C1 segment of cervical spinal cord (tissue), 14 donors: ENCODE measurements around the gene HDAC4.

ENCODE experiments used
- DNase-seq, 14 donors: peaks; one replicate each; lab custom pipeline; 2025; lab: John Stamatoyannopoulos, UW

The HDAC4 gene

DNA sequence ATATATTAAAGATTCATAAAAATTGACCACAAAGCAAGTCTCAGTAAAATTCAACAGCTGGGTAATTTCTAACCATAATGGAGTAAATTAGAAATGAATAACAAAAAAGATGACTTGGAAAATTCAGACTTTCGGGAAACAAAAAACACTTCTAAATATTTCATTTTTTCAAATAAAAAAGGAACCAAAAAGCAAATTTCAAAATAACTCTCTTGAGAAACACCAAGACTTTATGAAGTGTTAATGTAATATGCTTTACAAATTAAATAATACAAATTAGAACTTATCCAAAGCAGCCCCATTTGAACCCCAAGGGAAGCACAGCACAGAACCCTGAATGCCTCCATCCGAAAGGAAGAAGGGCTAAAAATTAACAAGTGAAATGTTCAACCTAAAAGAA is 175.9 kb downstream of the HDAC4 start:
- DNase-seq = no peak

DNA sequence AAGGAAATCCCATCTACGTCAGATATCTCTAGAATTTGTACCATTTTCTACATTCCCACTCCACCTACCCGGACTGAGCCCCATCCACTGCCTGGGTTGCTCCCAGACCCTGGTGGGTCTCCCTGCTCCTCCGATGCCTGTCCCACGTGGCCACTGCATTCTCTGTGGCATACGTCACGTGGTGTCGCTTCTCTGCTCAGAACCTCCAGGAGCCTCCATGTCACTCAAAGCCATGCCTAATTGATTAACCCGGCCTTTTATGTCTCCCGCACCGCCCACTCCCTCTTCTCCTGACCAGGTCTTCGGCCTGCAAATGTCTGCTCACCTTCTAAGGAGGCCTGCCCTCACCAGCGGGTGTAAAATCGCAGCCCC is 176.6 kb downstream of the HDAC4 start:
- DNase-seq = no peak

DNA sequence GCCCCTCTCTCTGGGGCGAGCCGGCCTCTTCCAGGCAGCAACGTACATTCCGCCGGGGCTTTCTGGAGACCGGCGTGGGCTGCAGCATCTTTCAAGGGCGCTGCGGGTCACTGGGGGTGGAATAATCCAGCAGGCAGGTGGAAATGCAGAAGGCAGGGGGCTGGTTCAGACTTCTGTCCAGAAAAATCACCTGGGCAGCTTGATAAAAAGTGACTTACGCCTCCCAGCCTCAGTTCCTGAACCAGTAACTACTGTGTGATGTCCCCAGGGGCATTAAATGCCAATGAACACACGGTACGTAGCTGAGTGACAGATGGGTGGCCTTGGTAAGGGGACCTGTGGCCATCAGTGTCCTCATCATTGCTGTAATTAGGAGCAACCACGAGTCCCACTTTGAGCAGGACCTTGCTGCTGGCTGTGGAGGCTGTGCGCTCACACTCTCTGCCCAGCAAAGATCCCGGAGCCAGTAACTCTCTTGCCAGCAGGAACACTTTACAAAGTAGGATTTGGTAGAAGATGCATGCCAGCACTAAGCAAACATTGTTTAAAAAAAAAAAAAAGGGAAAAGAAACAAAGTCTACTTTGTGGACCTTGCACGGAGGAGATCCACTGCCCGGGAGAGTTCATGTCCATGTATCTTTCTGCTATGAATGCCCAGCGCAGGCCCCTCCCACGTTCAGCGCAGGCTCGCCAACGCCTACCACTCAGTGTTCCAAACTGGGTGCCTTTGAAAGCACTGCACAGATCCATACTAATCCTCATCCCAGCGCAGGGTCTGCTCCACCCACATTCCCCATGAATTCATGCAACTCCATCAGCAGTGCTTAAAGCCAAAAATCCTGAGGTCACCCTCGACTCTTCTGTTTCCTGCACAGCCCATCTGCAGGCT is 177.3 kb downstream of the HDAC4 start:
- DNase-seq = peak in 8 of 14 donors; percentile 42 to 71 (median 60)

DNA sequence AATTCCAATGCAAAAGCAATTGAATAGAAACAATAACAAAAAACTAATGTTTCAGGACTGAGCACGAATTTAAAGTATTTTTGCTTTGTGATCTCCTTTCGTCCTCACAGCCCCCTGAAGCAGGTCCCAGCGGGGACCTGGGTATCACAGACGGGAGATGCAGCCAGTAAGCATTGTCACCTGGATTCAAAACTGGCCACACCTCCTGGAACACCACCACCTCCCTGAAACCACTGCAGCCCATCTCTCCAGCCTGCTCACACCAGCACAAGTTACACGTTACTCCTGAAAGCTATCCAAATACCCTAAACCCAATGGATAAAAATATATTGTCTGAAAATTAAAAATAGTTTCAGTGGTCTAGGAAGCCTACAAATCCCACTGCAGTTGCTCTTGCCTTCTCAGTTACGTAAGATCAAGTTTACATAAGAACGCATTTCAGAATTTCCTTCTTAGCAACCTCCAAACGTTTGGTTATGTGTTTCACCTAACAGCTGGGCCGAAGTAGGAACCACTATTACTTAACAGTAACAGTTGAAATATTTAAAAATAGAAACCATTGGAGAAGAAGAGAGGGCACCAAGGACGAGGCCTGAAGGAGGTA is 178.0 kb downstream of the HDAC4 start:
- DNase-seq = no peak

DNA sequence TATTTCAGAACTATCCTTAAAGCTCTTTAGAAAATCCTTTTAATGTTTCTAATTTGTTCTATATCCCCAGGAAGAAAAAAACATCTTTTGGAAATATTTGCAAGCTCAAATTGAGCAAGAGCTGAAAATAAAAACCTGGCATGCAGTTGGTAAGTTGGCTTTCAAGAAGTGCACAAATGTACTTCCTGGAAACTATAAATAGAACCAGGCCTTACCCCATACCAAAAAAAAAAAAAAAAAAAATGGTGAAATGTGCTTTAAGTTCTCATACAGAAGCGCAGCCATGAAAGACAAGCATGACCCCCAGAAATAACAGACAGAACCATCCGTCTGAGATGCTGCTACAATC is 178.5 kb downstream of the HDAC4 start:
- DNase-seq = peak in 1 of 14 donors; percentile 87

DNA sequence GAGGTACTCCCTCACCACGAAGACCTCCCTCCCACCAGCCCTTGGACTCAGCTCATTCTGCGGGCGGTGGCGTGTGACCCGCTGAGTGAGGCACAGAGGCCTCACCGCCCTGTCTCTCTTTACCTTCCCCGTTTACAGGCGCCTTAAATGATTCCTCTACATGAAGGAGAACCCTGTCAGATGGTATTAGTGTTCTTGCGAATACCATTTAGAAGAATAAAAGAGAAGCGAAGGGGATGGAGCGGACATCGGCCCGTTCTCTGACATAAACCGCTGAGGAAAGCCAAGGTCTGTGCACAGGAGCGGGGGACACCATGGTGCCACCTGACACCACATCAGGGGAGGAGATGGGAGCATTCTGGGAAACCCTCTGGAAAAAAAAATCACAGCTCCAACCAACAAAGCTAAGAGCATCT is 179.8 kb downstream of the HDAC4 start:
- no peak for DNase-seq

DNA sequence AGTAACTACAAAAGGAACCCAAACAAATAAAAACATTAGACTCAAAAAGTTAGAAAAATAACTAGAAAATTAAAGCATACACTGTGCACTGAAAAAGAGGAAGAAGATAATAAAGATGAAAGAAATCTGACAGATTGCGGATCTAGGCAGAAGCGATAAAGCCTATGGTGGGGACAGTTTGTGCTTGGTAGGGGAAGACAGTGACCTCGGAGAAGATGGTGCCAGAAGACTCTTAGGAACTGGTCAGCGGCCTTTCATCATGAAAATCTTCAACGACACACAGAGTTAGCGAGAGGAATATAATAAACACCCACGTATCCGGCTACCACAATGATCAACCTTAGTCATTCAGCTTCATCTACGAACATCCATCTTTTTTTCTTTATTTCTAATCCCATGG is 180.5 kb downstream of the HDAC4 start:
- no peak for DNase-seq

DNA sequence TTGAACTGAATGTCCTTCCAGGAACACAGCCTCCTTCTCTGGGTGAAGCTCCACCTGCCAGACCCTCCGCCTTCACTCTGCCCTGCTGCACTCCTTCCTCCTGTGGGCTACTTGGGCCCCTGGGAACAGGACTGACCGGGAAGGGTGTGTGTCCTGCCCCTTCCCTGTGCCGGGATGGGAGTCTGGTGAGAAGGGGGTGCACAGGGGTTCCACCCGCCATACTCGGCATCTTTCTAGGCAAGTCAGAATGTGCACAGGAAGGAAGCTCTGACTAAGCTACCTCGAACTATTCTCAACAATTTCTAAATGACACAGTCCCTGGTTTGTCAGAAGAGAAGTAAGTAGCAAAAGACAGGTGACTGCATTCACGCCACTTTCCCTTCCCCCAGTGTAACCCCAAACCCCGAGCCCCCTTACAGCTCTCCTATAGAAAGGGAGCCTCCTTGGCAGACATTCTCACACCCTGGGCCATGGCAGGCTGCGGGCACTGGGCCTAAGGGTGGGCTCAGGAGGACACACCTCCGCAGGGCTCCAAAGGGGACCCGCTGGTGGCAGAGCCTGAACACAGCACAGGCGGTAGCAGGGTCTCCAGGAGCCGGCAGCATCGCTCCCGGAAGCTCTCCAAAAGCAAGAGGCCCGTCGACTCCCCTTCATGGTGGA is 184.1 kb downstream of the HDAC4 start:
- DNase-seq = no peak

DNA sequence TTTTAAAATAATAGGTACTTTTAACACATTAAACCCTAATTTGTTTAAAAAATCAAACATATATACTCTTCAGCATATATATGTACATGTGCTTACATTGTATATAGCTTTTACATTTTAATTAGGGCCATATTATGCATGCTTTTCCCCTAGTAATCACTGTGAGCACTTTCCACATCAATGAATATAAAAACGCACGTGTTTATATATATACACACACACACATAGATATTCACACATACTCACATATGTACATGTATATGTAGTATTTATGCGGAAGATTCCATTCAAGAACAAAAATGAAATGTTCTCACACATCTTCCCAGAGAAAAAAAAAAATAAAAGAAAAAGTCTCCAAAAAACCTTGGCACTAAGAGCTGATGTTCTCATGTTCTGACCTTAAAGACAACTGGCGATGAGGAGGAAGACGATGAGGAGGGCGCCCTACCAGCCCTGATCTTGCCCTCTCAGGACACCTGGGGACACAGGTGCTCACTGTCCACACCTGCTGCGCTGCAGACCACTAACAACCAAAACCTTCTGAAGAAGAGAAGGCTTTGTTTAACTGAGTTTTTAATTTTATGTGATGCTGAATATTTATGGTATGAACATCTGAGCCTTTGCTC is 184.7 kb downstream of the HDAC4 start:
- no peak for DNase-seq

DNA sequence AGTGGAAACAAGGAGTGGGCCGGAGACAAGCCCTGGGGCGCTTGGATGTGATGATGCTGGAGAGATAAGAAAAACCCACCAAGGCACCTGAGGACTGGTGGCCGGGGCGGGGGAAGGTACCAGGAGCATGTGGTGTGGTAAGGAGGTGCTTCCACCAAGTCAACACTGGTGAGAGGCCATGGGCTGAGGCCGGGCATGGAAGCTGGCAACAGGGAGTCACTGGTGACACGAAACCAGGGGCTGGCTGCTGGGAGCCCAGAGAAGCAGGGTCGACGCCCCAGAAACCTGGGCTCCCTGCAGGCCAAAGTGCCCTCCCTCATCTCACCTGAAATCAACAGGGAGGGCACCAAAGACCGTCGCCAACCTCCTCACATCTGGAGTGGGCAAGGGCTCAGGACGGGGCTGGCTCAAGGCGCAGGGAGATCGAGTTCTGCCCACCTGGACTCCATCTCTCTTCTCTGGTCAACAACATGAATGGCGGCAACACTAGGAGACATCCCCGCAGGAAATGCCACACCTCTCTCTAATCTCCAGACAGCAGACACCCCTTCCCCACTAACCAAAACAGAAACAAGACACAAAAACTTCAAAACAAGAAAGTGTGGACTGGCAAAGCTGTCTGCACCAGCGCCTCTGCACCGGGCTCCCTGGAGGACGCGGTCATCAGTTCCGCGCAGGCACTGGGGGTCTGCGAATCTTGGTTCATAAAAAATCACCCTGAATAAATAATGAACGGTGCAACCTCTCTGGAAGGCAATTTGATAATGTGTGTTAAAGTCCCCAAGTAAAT is 185.5 kb downstream of the HDAC4 start:
- no peak for DNase-seq

DNA sequence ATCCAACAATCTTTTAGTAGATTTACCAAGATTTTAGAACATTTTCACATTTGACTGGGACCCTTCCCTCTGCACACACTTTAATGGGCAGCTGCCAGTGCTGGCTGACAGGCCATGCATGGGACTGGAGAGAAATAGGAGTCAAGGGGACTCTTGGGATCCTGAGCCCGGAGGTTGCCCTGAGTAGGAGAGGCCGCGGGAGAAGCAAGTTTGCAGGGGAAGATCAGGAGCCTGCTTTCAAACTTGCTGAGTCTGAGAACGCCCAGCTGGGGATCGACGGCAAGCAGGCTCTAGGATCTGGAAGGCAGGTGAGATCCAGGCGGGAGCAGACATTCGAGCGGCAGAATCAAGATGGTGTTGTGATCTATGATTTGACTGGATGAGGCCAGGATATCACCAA is 186.1 kb downstream of the HDAC4 start:
- DNase-seq = no peak

DNA sequence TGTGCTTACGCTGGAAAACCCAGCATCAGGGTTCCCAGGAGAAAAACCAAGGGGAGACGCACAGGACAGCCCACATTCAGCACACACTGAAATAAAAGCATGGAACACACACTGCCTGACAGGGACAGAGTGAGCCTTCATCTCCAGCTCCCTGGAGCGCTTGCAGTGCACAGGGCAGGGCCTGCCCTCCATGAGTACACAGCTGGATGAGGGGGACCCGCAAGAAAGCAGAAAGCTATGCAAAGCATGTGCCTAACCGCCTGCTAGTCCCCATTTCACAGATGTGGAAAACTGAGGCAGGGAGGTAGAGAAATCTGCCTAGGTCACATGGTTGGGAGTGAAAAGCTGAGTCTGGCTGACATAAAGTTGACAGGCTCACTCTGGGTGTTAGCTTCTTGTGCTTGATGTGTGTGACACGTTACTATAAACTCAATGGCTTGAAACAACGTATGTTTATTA is 187.1 kb downstream of the HDAC4 start:
- DNase-seq = no peak

DNA sequence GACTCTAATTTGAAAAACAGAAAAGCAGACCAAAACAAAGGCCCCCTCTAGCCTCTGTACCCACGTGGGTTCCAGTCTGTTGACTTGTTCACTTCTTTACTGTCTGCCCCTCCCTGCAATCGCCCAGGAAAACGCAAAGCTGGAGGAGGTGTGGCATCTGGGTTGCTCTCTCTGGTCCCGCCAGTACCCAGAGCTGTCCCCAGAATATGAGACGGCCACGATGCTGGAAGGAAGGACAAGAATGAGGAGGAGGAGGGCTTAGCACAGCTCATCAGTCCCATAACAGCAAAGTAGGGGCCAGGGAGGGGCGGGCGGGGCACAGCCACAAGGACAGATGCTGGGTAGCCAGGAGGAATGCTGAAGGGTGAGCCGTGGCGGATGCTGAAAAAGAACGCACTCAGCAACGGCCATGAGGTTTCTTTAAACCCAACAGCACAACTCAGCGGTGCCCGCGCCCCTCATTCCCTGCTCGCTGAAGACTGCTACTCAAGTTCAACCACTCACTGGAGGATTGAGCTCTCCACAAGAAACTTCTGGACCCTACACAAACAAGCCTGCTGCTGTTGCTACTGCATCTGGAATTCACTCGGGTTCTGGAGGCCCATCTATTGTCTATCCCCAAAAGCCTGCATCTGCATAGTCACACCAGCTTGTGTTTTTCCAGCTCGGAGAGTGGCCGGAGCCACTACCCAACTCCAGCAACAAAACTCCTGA is 187.7 kb downstream of the HDAC4 start:
- no peak for DNase-seq

DNA sequence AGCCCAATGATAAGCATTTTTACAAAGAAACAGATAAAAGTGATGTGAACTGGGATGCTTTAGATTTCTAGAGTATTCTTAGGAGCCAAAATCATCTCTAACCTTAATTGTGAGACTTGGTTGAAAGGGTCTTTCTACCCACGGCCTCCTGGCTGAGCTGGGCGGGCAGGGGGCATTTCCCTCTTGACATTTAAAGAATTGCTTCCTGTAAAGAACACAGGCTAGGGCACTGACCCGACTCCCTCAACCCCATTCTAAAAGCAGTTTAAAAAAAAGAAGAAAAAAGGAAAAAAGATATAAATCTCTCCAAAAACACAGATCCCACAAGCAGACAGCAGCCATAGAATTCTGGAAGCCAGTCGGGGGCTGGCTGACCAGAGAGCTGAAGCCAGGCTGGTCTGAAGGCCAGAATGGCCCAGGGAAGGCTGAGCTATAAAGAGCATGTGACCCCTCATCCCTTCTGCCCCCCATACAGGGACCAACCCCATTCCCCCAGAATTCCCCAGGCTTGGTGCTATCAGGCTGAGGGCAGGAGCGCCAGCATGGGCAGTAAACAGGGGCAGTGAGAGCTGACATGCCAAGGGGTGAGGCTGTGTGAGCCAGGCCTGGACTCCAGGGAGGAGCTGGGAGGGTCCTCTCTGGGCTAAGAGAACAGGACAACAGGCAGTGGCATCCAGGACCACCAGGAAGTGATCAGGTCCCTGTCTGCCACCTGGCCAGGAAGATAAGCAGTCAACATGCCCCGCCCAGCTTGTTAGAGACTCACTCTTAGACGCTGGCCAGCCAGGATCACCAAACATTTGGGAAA is 188.5 kb downstream of the HDAC4 start:
- no peak for DNase-seq

DNA sequence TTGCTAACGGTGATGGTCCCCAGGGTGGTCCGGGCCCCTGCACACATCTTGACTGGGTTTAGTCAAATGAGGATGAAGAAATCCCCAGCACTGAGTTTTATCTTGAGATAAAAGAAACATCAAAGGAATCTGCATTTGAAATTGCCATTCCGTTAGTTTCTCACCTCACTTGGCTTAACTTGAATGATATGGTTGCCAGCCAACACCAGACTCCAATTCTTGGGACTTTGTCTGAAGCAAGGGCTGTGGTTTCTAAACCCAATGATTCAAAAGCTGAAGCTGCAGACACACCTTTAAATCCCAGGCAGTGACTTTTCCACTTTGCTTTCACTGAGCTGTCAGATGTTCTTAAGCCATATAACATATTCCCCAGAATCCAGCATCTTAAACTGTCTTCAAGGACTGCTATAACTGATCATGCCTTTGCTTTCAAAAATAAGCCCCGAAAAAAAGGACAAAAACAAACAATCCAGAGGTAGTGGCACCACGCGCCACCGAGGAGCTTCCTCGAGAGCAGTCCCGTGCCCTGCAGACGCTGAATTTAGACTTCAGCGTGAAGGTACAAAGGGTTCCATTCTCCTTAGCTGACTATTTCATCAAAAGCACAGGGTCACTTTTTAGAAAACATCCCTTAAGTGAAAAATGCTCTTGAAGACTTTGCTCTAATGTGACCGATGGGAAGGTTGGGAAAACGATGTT is 189.3 kb downstream of the HDAC4 start:
- no peak for DNase-seq

DNA sequence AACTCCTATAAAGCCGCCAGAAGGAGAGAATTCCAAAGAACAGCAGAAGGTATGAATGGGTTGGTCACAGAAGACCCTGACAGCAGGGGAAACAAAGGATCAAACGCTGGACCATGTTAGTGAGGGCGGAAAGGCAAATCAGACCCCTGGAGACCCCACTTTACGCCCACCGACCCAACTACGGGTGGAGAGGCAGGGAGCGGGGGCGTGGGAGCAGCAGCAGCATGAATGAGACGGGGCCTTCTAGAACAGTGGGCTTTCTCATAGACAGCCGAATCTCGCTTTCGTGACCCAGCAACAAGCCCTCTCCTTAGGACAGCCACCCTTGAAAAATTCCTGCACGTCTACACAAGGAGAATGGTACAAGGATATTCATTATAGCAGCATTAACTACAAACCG is 191.0 kb downstream of the HDAC4 start:
- no peak for DNase-seq

DNA sequence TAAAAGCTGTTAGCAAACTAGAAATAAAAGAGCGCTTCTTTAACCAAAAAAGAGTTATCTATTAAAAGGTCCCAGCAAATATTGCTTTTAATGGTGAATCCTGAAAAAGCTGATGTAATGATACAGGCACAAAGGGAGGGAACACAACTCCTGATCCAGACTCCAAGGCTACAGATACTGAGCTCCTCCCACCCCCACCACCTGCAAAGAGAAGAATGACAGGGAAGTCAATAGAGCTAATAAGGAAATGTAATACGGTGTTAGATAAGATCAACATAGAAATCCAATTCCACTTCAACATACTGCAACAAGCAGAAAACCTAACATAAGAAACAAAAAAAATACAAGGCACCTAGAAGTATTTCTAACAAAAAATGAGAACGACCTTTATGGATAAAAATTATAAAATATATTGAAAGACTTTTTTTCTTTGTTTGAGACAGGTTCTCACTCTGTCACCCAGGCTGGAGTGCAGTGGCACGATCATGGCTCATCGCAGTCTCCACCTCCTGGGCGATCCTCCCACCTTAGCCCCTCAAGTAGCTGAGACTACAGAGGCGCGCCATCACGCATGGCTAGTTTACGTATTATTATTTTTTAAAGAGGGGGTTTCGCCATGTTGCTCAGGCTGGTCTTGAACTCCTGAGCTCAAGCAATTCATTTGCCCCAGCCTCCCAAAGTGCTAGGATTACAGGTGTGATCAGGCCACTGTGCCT is 192.2 kb downstream of the HDAC4 start:
- no peak for DNase-seq

DNA sequence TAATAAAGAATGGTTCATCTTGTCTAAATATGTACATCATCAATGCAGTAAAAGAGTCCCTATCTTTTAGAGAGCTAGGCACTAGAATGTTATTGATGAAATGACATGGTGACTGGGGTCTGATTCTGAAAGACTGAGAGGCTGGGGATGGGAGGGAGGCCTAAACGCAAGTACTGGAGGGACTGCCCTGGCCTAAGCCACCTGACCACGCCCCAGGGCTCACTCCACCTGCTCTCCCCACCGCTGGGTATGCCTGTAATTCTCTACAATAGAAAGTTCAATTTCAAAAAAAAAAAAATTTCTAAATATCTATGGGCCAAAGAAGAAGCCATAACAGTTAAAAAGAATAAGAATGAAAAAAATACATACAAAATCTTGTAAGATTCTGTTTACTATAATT is 194.0 kb downstream of the HDAC4 start:
- DNase-seq = no peak

DNA sequence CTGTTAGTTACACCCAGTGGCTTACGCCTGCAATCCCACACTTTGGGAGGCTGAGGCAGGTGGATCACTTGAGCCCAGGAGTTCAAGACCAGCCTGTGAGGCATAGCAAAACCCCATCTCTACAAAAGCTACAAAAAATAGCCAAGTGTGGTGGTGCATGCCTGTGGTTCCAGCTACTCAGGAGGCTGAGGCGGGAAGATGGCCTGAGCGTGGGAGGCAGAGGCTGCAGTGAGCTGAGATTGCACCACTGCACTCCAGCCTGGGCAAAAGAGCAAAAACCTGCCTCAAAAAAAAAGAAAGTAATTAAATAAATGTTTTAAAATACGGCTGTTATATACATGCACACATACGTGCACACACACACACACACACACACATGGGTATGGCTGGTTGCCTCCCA is 194.8 kb downstream of the HDAC4 start:
- DNase-seq = no peak
